K562 (cell line): Measurements from ENCODE around the gene AFDN. TPM values are rescaled to one million over a fixed set of nuclear protein-coding genes. Genes with fewer than 3 reads are reported as not detected.

ENCODE experiments used
- AFF4 ChIP-seq: sonication (generic); formaldehyde crosslinking; IDR thresholded peaks from 2 replicates; pipeline ENCODE4 v1.8.0; 2023; ENCODE audit warnings: mild to moderate bottlenecking, missing genetic modification reagents
- BACH1 ChIP-seq: fragments of 200-800 bp; sonication (Bioruptor generic); IDR thresholded peaks from 2 replicates; pipeline ENCODE4 v1.6.1; 2016; ENCODE audit warnings: missing genetic modification characterization, missing compliant biosample characterization
- ZBTB33 ChIP-seq: sonication (generic); formaldehyde crosslinking; IDR thresholded peaks from 2 replicates; pipeline ENCODE4 v1.8.1; 2023; ENCODE audit warnings: mild to moderate bottlenecking, missing genetic modification reagents
- ZNF280B ChIP-seq: fragments of 250-450 bp; sonication (Bioruptor Pico); IDR thresholded peaks from 2 replicates; pipeline ENCODE4 v1.5.1; 2021; ENCODE audit warnings: mild to moderate bottlenecking
- polyA plus RNA-seq, 8 experiments: library from polyadenylated mRNA; depleted of rRNA in 4 of 8; stranded (reverse) in 5 of 8; unstranded in 3 of 8; fragments of >200 nt; fragmentation: Nextera tagmentation in 2 of 8; fragmentation: Illumina TruSeq in 1 of 8; extraction: Ambion mirVana in 2 of 8; extraction: Trizol in 1 of 8; gene quantifications; 2 replicates each; pipeline versions ENCODE4 v1.2.1 to v1.2.3, GENCODE V29; 2011 to 2014; ENCODE audit warnings: inconsistent platforms in 1 of 8, missing spikeins in 1 of 8
- total RNA-seq, 7 experiments: library from RNA; depleted of rRNA in 6 of 7; stranded (reverse); fragments of >200 nt in 6 of 7; fragmentation: Illumina TruSeq in 2 of 7; extraction: Trizol in 2 of 7; gene quantifications; 2 replicates each; pipeline versions ENCODE4 v1.2.1 to v1.2.3, GENCODE V29; 2011 to 2021; ENCODE audit warnings: low replicate concordance in 1 of 7
- TF ChIP-seq, protein P1 (sequence below): fragments of 250-450 bp; sonication (Bioruptor Pico); IDR thresholded peaks from 2 replicates; pipeline ENCODE4 v1.4.0; 2020; ENCODE audit warnings: mild to moderate bottlenecking, moderate library complexity, borderline replicate concordance

AFDN gene
- total and polyA plus RNA-seq, 9 of the 15 experiments (the other 6 are each of a cell fraction or from before 2014, with no cell fraction given), result 7.2 to 129 (median 105) TPM

- TF ChIP-seq, protein P1, sequence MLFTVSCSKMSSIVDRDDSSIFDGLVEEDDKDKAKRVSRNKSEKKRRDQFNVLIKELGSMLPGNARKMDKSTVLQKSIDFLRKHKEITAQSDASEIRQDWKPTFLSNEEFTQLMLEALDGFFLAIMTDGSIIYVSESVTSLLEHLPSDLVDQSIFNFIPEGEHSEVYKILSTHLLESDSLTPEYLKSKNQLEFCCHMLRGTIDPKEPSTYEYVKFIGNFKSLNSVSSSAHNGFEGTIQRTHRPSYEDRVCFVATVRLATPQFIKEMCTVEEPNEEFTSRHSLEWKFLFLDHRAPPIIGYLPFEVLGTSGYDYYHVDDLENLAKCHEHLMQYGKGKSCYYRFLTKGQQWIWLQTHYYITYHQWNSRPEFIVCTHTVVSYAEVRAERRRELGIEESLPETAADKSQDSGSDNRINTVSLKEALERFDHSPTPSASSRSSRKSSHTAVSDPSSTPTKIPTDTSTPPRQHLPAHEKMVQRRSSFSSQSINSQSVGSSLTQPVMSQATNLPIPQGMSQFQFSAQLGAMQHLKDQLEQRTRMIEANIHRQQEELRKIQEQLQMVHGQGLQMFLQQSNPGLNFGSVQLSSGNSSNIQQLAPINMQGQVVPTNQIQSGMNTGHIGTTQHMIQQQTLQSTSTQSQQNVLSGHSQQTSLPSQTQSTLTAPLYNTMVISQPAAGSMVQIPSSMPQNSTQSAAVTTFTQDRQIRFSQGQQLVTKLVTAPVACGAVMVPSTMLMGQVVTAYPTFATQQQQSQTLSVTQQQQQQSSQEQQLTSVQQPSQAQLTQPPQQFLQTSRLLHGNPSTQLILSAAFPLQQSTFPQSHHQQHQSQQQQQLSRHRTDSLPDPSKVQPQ (CRISPR knock-in tag), result no peak
- no peak for TF ChIP-seq BACH1 (tag)
- no peak for TF ChIP-seq ZNF280B (CRISPR knock-in tag)
- no peak for TF ChIP-seq AFF4 (CRISPR knock-in tag)
- TF ChIP-seq ZBTB33 (CRISPR knock-in tag), result no peak
These were observed 92.6 kb downstream of the AFDN start (continued) for GRCh38 chr6:167919349-167919748.
